Measurements from ENCODE around the gene PDE3B. TPM values are rescaled to one million over a fixed set of nuclear protein-coding genes. Genes with fewer than 3 reads are reported as not detected.

The PDE3B gene
- total and polyA plus RNA-seq, 2 of the 4 experiments (the other 2 are of a cell fraction): 0.21 to 1.3 TPM

DNA sequence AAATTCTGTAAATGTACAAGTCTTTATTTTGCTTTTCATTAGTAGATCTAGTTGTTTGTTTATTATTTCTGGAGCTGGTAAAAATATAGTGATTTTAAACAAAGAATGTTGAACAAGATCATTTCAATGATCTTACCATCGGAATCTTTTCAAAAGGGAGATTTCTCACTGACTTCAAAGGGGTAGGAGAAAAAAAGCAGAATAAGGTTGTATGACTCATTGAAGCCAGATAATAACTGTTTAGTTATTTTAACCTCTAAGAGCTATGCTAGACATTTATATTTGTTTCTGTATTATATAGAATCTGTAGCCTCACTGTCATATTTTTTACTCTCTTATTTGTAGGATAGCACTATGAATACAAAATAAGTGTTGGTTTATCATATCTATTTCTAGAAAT is 8.1 kb upstream of the PDE3B start:
- no CpG with 5 or more reads among the region's 1 CpG for WGBS, 2 experiments (ENCODE audit: extremely low coverage in 2 of 2, insufficient read length in 1 of 2)
- no peak overlapping the region for H2BK20ac ChIP-seq (ENCODE audit: low read depth, low read length)
- H3K4me2 ChIP-seq (ENCODE audit: low read depth, low read length): no peak overlapping the region
- H3K4ac ChIP-seq (ENCODE audit: low read depth, low read length): no peak overlapping the region
- intact Hi-C loops (cut with micrococcal nuclease) (no loop called here), dilution Hi-C loops (cut with HindIII; ENCODE audit: low sequenced_read_pairs, unreplicated experiment) (no loop called here), in situ Hi-C loops (cut with MboI; ENCODE audit: low sequenced_read_pairs) (no loop called here)
- H3K9me3 ChIP-seq (ENCODE audit: control insufficient read depth, insufficient read depth, low read length): no peaks in the 10 kb centered on the region
- H3K18ac ChIP-seq (ENCODE audit: low read depth, low read length): no peak overlapping the region
- H4K20me1 ChIP-seq (ENCODE audit: insufficient read depth, low read length): no peaks in the 10 kb centered on the region
- H2BK5ac ChIP-seq (ENCODE audit: low read depth, low read length, poor library complexity, severe bottlenecking): no peak overlapping the region
- H3K56ac ChIP-seq (ENCODE audit: extremely low read depth, insufficient read depth, low read length): no peak overlapping the region
- ATAC-seq (ENCODE audit: low read depth) (no peak), DNase-seq (no peak)
- no peak overlapping the region for H2BK15ac ChIP-seq (ENCODE audit: low read depth, low read length)
- H3K27ac ChIP-seq (ENCODE audit: insufficient read depth, low read length): no peak overlapping the region
- no peaks in the 10 kb centered on the region for H3K4me1 ChIP-seq (ENCODE audit: control insufficient read depth, insufficient read depth, low read length)
- H3K9ac ChIP-seq (ENCODE audit: low read depth, low read length): no peak overlapping the region
- H3K27me3 ChIP-seq (ENCODE audit: control insufficient read depth, insufficient read depth, low read length): peaks cover 2% of the 10 kb centered on the region
- no peak overlapping the region for H3K23ac ChIP-seq (ENCODE audit: low read depth, low read length)
- no peaks in the 10 kb centered on the region for H3K36me3 ChIP-seq (ENCODE audit: control insufficient read depth, insufficient read depth, low read length)
- H2AFZ ChIP-seq (replicated peaks; ENCODE audit: low read length, poor library complexity): no peak overlapping the region
- H2AK9ac ChIP-seq (replicated peaks; ENCODE audit: low read depth, low read length, poor library complexity): no peak overlapping the region
- no peak overlapping the region for H4K8ac ChIP-seq (ENCODE audit: low read depth in 2 of 2, low read length in 2 of 2)
- no peaks in the 10 kb centered on the region for H3K79me1 ChIP-seq (ENCODE audit: low read depth in 1 of 2, low read length in 2 of 2)
- TF ChIP-seq, protein P1, sequence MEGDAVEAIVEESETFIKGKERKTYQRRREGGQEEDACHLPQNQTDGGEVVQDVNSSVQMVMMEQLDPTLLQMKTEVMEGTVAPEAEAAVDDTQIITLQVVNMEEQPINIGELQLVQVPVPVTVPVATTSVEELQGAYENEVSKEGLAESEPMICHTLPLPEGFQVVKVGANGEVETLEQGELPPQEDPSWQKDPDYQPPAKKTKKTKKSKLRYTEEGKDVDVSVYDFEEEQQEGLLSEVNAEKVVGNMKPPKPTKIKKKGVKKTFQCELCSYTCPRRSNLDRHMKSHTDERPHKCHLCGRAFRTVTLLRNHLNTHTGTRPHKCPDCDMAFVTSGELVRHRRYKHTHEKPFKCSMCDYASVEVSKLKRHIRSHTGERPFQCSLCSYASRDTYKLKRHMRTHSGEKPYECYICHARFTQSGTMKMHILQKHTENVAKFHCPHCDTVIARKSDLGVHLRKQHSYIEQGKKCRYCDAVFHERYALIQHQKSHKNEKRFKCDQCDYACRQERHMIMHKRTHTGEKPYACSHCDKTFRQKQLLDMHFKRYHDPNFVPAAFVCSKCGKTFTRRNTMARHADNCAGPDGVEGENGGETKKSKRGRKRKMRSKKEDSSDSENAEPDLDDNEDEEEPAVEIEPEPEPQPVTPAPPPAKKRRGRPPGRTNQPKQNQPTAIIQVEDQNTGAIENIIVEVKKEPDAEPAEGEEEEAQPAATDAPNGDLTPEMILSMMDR (conservative IDR thresholded peaks at IDR 0.05; ENCODE audit: low read depth, low read length): no peak
- TF ChIP-seq NFE2L2 (IDR thresholded peaks at IDR 0.05; ENCODE audit: low read depth, low read length): no peak
- no peak for TF ChIP-seq SMC3 (IDR thresholded peaks at IDR 0.05; ENCODE audit: low read depth, low read length)
- BruUV-seq (replicated peaks): no TSS peak
- H3K9me1 ChIP-seq (ENCODE audit: insufficient read depth, low read length): no peaks in the 10 kb centered on the region
- H3K4me3 ChIP-seq (ENCODE audit: insufficient read depth, low read depth, low read length): no peak overlapping the region
- no peak overlapping the region for H4K91ac ChIP-seq (ENCODE audit: insufficient read depth, low read depth, low read length)
- no peak overlapping the region for H4K5ac ChIP-seq (ENCODE audit: low read depth, low read length)
- H3K14ac ChIP-seq (replicated peaks; ENCODE audit: low read depth, low read length): no peak overlapping the region
- ChIA-PET CTCF (no interaction called here), POLR2A (ENCODE audit: unreplicated experiment) (no interaction called here)
- H2AK5ac ChIP-seq (ENCODE audit: low read depth, low read length): no peak overlapping the region
- no peak overlapping the region for H2BK120ac ChIP-seq (ENCODE audit: low read depth, low read length)

Measured in IMR-90 (cell line).